HepG2 (cell line): ENCODE results near the gene GFRA1. TPM values are rescaled to one million over a fixed set of nuclear protein-coding genes. Genes with fewer than 3 reads are reported as not detected.

Experiments used
- ATAC-seq: fragments of 200-7000 bp; cut with Tn5 transposase; 3 replicates; pipeline ENCODE4 v1.9.1; 2020; ENCODE audit warnings: mild to moderate bottlenecking, moderate library complexity
- BruUV-seq: library from RNA; stranded (reverse); fragments of 400-500 nt; replicated peaks from 2 replicates; lab custom pipeline; 2021; lab: Mats Ljungman, UMichigan
- CTCF ChIA-PET: fragments of 300-600 bp; formaldehyde crosslinking; extraction: SDS; loops from one replicate; lab custom pipeline; 2021; ENCODE audit warnings: low total read pairs, inconsistent platforms, low intra/inter-chr PET ratio; lab: Yijun Ruan, JAX
- POLR2A ChIA-PET: fragments of 350-600 bp; sonication (Branson Sonifier 250); formaldehyde crosslinking; loops from one replicate; lab custom pipeline; 2020; ENCODE audit warnings: antibody characterized with exemption, inconsistent platforms; lab: Yijun Ruan, JAX
- DNase-seq: peaks from one replicate; pipeline ENCODE4 v3.0.0-alpha.2; 2015; ENCODE audit warnings: low spot score
- FAIRE-seq: peaks from 3 replicates; lab custom pipeline; 2011; peaks lifted over from hg19 to GRCh38; lab: Jason Lieb, UNC
- H2AFZ ChIP-seq: one replicate; pipeline ENCODE4 v1.6.1; 2011; ENCODE audit warnings: low read length, inconsistent platforms
- H3K27ac ChIP-seq: fragments of 300-600 bp; 3 replicates; pipeline ENCODE4 v1.8.0; 2011; ENCODE audit warnings: mixed run types, mild to moderate bottlenecking, mixed read lengths, low read length, inconsistent platforms; ENCODE audit not compliant: insufficient read depth; ENCODE audit errors: extremely low read length
- H3K27me3 ChIP-seq, 2 experiments: fragments of 200-600 bp in 1 of 2; 2 replicates in 1 of 2; 3 replicates in 1 of 2; pipeline versions ENCODE4 v1.6.0 to v1.8.0; 2011; ENCODE audit warnings: low read length in 2 of 2, mild to moderate bottlenecking in 2 of 2, moderate library complexity in 2 of 2, inconsistent platforms in 1 of 2; ENCODE audit not compliant: insufficient read depth in 2 of 2, control insufficient read depth in 1 of 2
- H3K36me3 ChIP-seq, 2 experiments: fragments of 200-600 bp in 1 of 2; replicated peaks in 1 of 2; 2 replicates in 1 of 2; 3 replicates in 1 of 2; pipeline versions ENCODE4 v1.5.1 to v1.8.0; 2011; ENCODE audit warnings: low read length in 2 of 2, inconsistent platforms in 1 of 2; ENCODE audit not compliant: insufficient read depth in 2 of 2, control insufficient read depth in 1 of 2
- H3K4me1 ChIP-seq: 2 replicates; pipeline ENCODE4 v1.5.1; 2012; ENCODE audit warnings: low read length, inconsistent platforms; ENCODE audit not compliant: insufficient read depth
- H3K4me2 ChIP-seq: 2 replicates; pipeline ENCODE4 v1.6.0; 2011; ENCODE audit warnings: low read depth, low read length, inconsistent platforms
- H3K4me3 ChIP-seq, 3 experiments: fragments of 200-600 bp in 1 of 3; sonication (generic), shearing (Covaris generic) in 1 of 3; replicated peaks in 1 of 3; 2 replicates each; pipeline ENCODE4 v1.5.1; 2011 to 2016; ENCODE audit warnings: low read length in 3 of 3, inconsistent platforms in 2 of 3, low read depth in 2 of 3, mild to moderate bottlenecking in 2 of 3, control low read depth in 1 of 3, mixed read lengths in 1 of 3; ENCODE audit not compliant: insufficient read depth in 1 of 3
- H3K79me2 ChIP-seq: one replicate; pipeline ENCODE4 v1.6.1; 2011; ENCODE audit warnings: low read length, inconsistent platforms; ENCODE audit not compliant: insufficient read depth
- H3K9ac ChIP-seq: 2 replicates; pipeline ENCODE4 v1.6.0; 2011; ENCODE audit warnings: mild to moderate bottlenecking, low read depth, low read length, inconsistent platforms; ENCODE audit not compliant: insufficient read depth
- H3K9me3 ChIP-seq: 2 replicates; pipeline ENCODE4 v1.5.1; 2012; ENCODE audit warnings: mild to moderate bottlenecking, low read length
- H4K20me1 ChIP-seq: 2 replicates; pipeline ENCODE4 v1.6.0; 2011; ENCODE audit warnings: inconsistent platforms, mild to moderate bottlenecking, low read length, moderate library complexity; ENCODE audit not compliant: insufficient read depth
- AGO2 ChIP-seq: fragments of 200-400 bp; formaldehyde crosslinking; optimal IDR thresholded peaks from 2 replicates; pipeline ENCODE3; 2017; ENCODE audit warnings: mild to moderate bottlenecking, low read depth, low read length, moderate library complexity
- AKAP8 ChIP-seq: sonication (generic); formaldehyde crosslinking; IDR thresholded peaks from 2 replicates; pipeline ENCODE4 v1.5.1; 2020; ENCODE audit warnings: mild to moderate bottlenecking, missing genetic modification reagents
- ARNTL ChIP-seq: sonication (generic); formaldehyde crosslinking; IDR thresholded peaks from 2 replicates; pipeline ENCODE4 v1.4.0; 2020; ENCODE audit warnings: mild to moderate bottlenecking, missing genetic modification reagents
- CTCF ChIP-seq: sonication (generic); formaldehyde crosslinking; IDR thresholded peaks from 2 replicates; pipeline ENCODE4 v1.5.0; 2020; ENCODE audit warnings: mild to moderate bottlenecking, missing genetic modification reagents, moderate library complexity
- DMAP1 ChIP-seq: IDR thresholded peaks from 2 replicates; pipeline ENCODE4 v1.6.1; 2016
- KMT2A ChIP-seq: sonication (generic); formaldehyde crosslinking; IDR thresholded peaks from 2 replicates; pipeline ENCODE4 v1.4.0; 2020; ENCODE audit warnings: missing genetic modification reagents
- MLLT10 ChIP-seq: sonication (generic); formaldehyde crosslinking; IDR thresholded peaks from 2 replicates; pipeline ENCODE4 v1.4.0; 2020; ENCODE audit warnings: missing genetic modification reagents
- PCBP2 ChIP-seq: fragments of 200-400 bp; formaldehyde crosslinking; optimal IDR thresholded peaks from 2 replicates; pipeline ENCODE3; 2018; ENCODE audit warnings: low read length, low read depth; ENCODE audit not compliant: poor library complexity, severe bottlenecking
- RELA ChIP-seq: sonication (generic); formaldehyde crosslinking; IDR thresholded peaks from 2 replicates; pipeline ENCODE4 v1.4.0; 2020; ENCODE audit warnings: missing genetic modification reagents
- RFX5 ChIP-seq: IDR thresholded peaks from 2 replicates; pipeline ENCODE4 v1.6.1; 2011; ENCODE audit warnings: low read depth, low read length, improper control_type of control experiment
- SKI ChIP-seq: fragments of 450-650 bp; IDR thresholded peaks from one replicate; pipeline ENCODE4 v1.6.1; 2018; ENCODE audit warnings: mild to moderate bottlenecking; ENCODE audit not compliant: partially characterized antibody
- SMAD3 ChIP-seq: sonication (generic); formaldehyde crosslinking; IDR thresholded peaks from 2 replicates; pipeline ENCODE4 v1.4.0; 2020; ENCODE audit warnings: missing genetic modification reagents
- SMAD9 ChIP-seq: sonication (generic); formaldehyde crosslinking; IDR thresholded peaks from 2 replicates; pipeline ENCODE4 v1.5.1; 2020; ENCODE audit warnings: mild to moderate bottlenecking, missing genetic modification reagents
- SP1 ChIP-seq, 2 experiments: fragments of 450-650 bp in 1 of 2; sonication (generic) in 1 of 2; formaldehyde crosslinking in 1 of 2; IDR thresholded peaks; 2 replicates each; pipeline versions ENCODE4 v1.4.0 to v1.6.1; 2016 to 2020; ENCODE audit warnings: missing genetic modification reagents in 1 of 2
- ZBTB4 ChIP-seq: sonication (generic); formaldehyde crosslinking; IDR thresholded peaks from 2 replicates; pipeline ENCODE4 v1.4.0; 2020; ENCODE audit warnings: missing genetic modification reagents, mild to moderate bottlenecking, borderline replicate concordance
- ZBTB42 ChIP-seq: sonication (generic); formaldehyde crosslinking; IDR thresholded peaks from 2 replicates; pipeline ENCODE4 v1.5.0; 2020; ENCODE audit warnings: mild to moderate bottlenecking, missing genetic modification reagents
- ZNF713 ChIP-seq: sonication (generic); formaldehyde crosslinking; IDR thresholded peaks from 2 replicates; pipeline ENCODE4 v1.4.0; 2020; ENCODE audit warnings: mild to moderate bottlenecking, missing genetic modification reagents
- ZNF772 ChIP-seq: sonication (generic); formaldehyde crosslinking; IDR thresholded peaks from 2 replicates; pipeline ENCODE4 v1.5.0; 2020; ENCODE audit warnings: mild to moderate bottlenecking, missing genetic modification reagents
- WGBS: methylation state at CpG from one replicate; pipeline ENCODE4 v1.1.6; 2017; ENCODE audit warnings: low lambda C conversion rate; 5-methylcytosine and 5-hydroxymethylcytosine counted together
- in situ Hi-C: cut with HindIII; loops from 2 replicates; pipeline ENCODE4 v1.10.0; 2017; ENCODE audit warnings: low pct_unique_long_range_greater_than_20kb; ENCODE audit not compliant: extremely low pct_ligation_motif_present
- intact Hi-C: fragments of 100-400 bp; cut with micrococcal nuclease; formaldehyde crosslinking; loops from one replicate; pipeline ENCODE4 v1.10.0; 2022; ENCODE audit not compliant: unreplicated experiment
- polyA plus RNA-seq, 8 experiments: library from polyadenylated mRNA; depleted of rRNA in 3 of 8; stranded (reverse) in 7 of 8; unstranded in 1 of 8; fragments of >200 nt; fragmentation: Illumina TruSeq in 4 of 8; extraction: Trizol in 4 of 8; gene quantifications; 2 replicates each; pipeline versions ENCODE4 v1.2.1 to v1.2.3, GENCODE V29; 2011 to 2016; ENCODE audit warnings: low read depth in 4 of 8, missing spikeins in 1 of 8, mixed read lengths in 1 of 8; ENCODE audit not compliant: insufficient read depth in 1 of 8
- total RNA-seq, 5 experiments: library from RNA; depleted of rRNA; stranded (reverse); fragments of >200 nt; fragmentation: Illumina TruSeq; extraction: Trizol; gene quantifications; 2 replicates each; pipeline ENCODE4 v1.2.3, GENCODE V29; 2016; ENCODE audit warnings: low read depth in 1 of 5
- TF ChIP-seq, protein P1 (sequence below): sonication (generic); formaldehyde crosslinking; conservative IDR thresholded peaks from 2 replicates; pipeline ENCODE4 v1.8.1; 2023; ENCODE audit warnings: missing genetic modification reagents
- TF ChIP-seq, protein P2 (sequence below): IDR thresholded peaks from 2 replicates; pipeline ENCODE4 v1.6.1; 2016; ENCODE audit warnings: missing biosample characterization, missing genetic modification reagents, low read depth

Gene GFRA1
- total and polyA plus RNA-seq, 2 of the 13 experiments (the other 11 are each of a cell fraction or from before 2014, with no cell fraction given), result not detected

GRCh38 chr10:116094356-116094755 is 178.7 kb downstream of the GFRA1 start:
- no peak for DNase-seq
- H3K4me3 ChIP-seq, result no peak overlapping the region
- 34% methylated on average over 6 of the region's 6 CpGs for WGBS

More at GRCh38 chr10:116094356-116094755, 178.7 kb downstream of the GFRA1 start:
- no peaks in the 10 kb centered on the region for H3K79me2 ChIP-seq
- TF ChIP-seq PCBP2 (no peak), AGO2 (no peak), RFX5 (no peak), SKI (no peak), ZNF713 (no peak), MLLT10 (CRISPR knock-in tag) (no peak), AKAP8 (no peak), RELA (CRISPR knock-in tag) (no peak), SMAD9 (CRISPR knock-in tag) (no peak), SP1 (IDR thresholded peaks at IDR 0.05) (no peak), SP1 (CRISPR knock-in tag; IDR thresholded peaks at IDR 0.05) (no peak), KMT2A (CRISPR knock-in tag) (no peak), ZBTB4 (CRISPR knock-in tag) (no peak), ZBTB42 (CRISPR knock-in tag) (no peak), DMAP1 (CRISPR knock-in tag) (no peak), ARNTL (CRISPR knock-in tag) (no peak), ZNF772 (CRISPR knock-in tag) (no peak), SMAD3 (CRISPR knock-in tag) (no peak), CTCF (no peak)
- TF ChIP-seq, protein P1, sequence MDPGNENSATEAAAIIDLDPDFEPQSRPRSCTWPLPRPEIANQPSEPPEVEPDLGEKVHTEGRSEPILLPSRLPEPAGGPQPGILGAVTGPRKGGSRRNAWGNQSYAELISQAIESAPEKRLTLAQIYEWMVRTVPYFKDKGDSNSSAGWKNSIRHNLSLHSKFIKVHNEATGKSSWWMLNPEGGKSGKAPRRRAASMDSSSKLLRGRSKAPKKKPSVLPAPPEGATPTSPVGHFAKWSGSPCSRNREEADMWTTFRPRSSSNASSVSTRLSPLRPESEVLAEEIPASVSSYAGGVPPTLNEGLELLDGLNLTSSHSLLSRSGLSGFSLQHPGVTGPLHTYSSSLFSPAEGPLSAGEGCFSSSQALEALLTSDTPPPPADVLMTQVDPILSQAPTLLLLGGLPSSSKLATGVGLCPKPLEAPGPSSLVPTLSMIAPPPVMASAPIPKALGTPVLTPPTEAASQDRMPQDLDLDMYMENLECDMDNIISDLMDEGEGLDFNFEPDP, result no peak
- TF ChIP-seq, protein P2, sequence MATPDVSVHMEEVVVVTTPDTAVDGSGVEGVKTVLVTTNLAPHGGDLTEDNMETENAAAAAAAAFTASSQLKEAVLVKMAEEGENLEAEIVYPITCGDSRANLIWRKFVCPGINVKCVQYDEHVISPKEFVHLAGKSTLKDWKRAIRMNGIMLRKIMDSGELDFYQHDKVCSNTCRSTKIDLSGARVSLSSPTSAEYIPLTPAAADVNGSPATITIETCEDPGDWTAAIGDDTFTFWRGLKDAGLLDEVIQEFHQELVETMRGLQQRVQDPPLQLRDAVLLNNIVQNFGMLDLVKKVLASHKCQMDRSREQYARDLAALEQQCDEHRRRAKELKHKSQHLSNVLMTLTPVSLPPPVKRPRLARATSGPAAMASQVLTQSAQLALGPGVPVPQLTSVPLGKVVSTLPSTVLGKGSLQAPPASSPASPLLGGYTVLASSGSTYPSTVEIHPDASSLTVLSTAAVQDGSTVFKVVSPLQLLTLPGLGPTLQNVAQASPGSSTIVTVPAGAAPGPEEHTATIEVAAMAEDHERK (CRISPR knock-in tag), result no peak
- in situ Hi-C loops (no loop called here), intact Hi-C loops (no loop called here)
- no TSS peak for BruUV-seq
- no peaks in the 10 kb centered on the region for H4K20me1 ChIP-seq
- ChIA-PET POLR2A (no interaction called here), CTCF (no interaction called here)
- no peaks in the 10 kb centered on the region for H3K36me3 ChIP-seq
- H3K9ac ChIP-seq, result no peak overlapping the region
- H2AFZ ChIP-seq, result no peak overlapping the region
- H3K27me3 ChIP-seq, result no peaks in the 10 kb centered on the region
- FAIRE-seq (no peak), ATAC-seq (no peak)
- H3K9me3 ChIP-seq, result no peaks in the 10 kb centered on the region
- H3K27ac ChIP-seq, result no peak overlapping the region
- H3K4me2 ChIP-seq, result no peak overlapping the region
- H3K4me1 ChIP-seq, result no peaks in the 10 kb centered on the region
